ENCODE results near the gene NKX1-2. TPM values are rescaled to one million over a fixed set of nuclear protein-coding genes. Genes with fewer than 3 reads are reported as not detected.
"Not testable (repeated sequence)": the region's sequence is repeated elsewhere in the genome, so short reads cannot be mapped to it uniquely, and the experiment has no call there.

NKX1-2 gene
- total RNA-seq, 3 donors from 2014 or later, result not detected

DNA sequence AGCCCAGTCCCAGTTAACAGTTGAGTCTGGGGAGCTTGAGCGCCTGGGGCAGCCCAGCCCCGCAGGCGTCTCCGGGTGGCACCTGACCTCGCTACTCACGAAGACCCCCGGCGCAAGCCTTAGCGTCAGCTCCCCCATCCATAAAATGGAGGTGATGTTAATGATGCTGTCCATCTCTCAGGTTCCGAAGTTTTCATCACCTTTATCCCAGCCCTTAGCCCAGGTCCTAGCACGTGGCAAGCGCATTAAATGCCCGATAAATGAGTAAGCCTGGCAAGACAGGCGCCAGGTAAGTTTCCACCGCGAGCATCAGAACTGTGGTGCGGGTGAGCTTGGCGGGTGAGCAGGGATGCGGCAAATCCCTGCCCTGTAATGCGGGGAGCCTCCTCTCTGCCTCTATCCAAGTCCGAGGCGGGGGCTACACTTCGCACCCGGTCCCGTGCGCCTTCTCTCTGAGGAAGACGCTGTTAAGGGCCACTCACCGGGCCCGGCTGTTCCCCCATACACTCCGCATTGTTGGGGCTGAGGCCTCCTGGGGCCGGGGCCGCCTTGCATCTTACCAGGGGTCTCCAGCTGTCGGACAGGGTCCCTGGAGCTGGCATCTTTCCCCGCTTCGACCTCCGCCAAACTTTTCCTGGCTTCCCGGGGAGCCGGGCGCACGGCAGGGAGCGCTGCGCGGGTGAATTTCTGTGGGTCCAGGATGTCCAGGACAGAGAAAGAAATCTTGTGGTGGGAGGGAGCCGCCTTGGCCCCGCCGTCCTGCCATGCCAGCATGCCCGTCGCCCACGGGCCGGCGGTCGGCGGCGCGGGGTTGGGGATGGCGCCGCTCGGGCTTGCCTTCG, 444 bp downstream of the NKX1-2 start:
- Mint-ChIP-seq H3K36me3 (ENCODE audit: insufficient read depth) (no peaks in the 10 kb centered on the region), H3K27me3 (ENCODE audit: low read depth) (peaks cover 82% of the 10 kb centered on the region), H3K4me1 (ENCODE audit: low read depth) (peaks cover 24% of the 10 kb centered on the region), H3K4me3 (peak overlapping the region; percentile 29), H3K9me3 (no peaks in the 10 kb centered on the region)
- DNase-seq, result no peak
- peak; percentile 12 to 16 for ATAC-seq

DNA sequence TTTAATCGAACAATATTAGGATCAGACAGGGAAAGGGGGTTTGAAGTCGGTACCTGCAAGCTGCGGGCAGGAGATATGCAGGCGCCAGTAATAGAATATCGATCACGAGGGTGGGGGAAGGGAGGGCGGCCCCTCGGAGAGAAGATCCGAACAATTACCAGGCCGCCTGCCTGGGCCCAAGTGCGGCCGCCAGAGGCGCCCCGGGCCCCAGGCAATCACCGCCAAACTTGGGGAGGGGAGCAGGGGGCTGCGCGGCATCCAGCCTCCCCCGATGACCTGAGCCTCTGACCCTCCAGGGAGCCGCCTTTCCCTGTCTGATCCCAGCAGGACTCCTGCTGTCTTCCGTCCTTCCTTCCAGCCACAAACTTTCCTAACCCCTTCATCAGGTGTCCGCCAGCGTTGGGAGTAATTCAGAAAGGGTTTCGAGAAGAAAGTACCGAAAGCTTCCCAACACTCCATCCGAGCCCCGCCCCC, 1.1 kb downstream of the NKX1-2 start:
- no peak for DNase-seq
- H3K27me3 Mint-ChIP-seq (ENCODE audit: low read depth), result peaks cover 78% of the 10 kb centered on the region
- no peak for ATAC-seq
- no peaks in the 10 kb centered on the region for H3K9me3 Mint-ChIP-seq
- H3K4me3 Mint-ChIP-seq, result peak overlapping the region; percentile 29
- H3K4me1 Mint-ChIP-seq (ENCODE audit: low read depth), result peaks cover 24% of the 10 kb centered on the region
- H3K36me3 Mint-ChIP-seq (ENCODE audit: insufficient read depth), result no peaks in the 10 kb centered on the region

DNA sequence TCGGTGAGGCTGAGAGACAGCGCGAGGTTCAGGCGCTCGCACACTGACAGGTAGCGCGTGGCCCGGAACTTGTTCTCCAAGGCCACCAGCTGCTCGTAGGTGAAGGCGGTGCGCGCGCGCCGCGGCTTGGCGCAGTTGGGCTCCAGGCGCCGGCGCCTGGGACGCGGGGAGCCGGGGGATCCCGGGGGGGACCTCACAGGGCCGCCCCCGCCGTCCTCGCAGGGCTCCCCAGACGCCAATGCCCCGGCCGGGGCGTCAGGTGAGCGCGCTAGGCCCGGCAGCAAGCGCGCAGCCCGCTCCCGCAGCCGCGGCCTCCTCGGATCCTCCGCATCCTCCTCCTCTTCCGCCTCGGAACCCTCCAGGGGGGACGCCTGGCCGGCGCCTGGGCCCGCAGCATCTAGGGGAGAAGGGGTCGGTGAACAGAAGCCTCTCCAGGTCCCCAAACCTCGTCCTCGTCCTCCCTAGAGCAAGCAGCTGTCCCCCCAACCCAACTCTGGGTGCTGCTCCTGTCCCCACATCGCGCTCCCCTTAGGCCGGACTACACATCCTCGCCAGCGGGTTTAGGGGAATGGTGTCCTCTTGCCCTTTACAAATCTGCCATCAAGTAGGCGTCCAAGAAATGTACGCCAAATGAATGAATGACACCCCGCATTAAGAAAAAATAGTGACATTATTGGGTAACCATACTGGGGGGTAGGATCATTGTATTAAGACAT, 1.9 kb downstream of the NKX1-2 start:
- DNase-seq (no peak), ATAC-seq (peak in 1 of 2 donors; percentile 44)
- Mint-ChIP-seq H3K4me1 (ENCODE audit: low read depth) (peaks cover 24% of the 10 kb centered on the region), H3K36me3 (ENCODE audit: insufficient read depth) (no peaks in the 10 kb centered on the region), H3K27me3 (ENCODE audit: low read depth) (peaks cover 76% of the 10 kb centered on the region), H3K4me3 (peak overlapping the region; percentile 52), H3K9me3 (no peaks in the 10 kb centered on the region)

DNA sequence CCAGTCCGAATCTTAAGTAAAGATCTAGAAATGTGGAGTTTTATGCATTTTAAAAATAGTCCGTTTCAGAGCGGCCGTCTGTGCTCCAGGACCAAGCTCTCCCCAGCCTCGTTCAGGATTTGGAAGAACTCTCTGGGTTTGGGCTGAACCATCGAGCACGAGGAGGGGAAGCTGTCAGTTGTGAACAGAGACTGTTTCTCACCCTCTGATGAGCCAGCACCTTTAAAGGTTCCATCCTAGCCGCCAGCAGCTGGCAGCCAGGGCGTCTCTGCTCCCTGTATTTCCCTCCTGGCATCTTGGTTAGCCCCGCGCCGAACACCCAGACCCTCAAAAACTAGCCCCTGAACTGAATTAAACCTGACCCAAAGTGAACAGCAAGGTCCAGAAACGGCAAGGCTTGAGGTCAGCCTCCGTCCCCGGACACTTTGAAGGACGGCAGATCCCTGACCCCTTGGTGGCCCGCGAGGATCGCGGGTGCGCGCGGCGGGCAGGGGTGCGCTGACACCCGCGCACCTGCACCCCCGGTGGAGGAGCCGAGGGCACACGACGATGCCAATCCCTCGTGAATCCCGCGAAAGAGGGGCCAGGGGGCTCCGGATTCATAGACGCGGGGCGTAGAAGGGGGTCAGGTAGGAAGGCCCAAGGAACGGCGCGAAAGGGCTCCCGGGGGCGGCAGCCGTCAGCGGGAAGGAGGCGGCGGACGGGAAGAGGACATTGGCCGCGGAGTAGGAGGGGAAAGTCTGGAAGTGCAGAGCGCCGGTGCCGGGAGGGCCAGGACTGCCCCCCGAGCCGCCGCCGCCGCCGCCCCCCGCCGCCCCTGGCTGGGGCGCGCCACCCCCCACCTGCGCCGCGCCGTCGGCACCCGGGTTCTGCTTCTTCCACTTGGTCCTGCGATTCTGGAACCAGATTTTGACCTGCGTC, 2.7 kb downstream of the NKX1-2 start:
- Mint-ChIP-seq H3K27me3 (ENCODE audit: low read depth) (peaks cover 68% of the 10 kb centered on the region), H3K9me3 (no peaks in the 10 kb centered on the region), H3K4me1 (ENCODE audit: low read depth) (peaks cover 24% of the 10 kb centered on the region), H3K36me3 (ENCODE audit: insufficient read depth) (no peaks in the 10 kb centered on the region), H3K4me3 (no peak overlapping the region)
- ATAC-seq (no peak), DNase-seq (no peak)

DNA sequence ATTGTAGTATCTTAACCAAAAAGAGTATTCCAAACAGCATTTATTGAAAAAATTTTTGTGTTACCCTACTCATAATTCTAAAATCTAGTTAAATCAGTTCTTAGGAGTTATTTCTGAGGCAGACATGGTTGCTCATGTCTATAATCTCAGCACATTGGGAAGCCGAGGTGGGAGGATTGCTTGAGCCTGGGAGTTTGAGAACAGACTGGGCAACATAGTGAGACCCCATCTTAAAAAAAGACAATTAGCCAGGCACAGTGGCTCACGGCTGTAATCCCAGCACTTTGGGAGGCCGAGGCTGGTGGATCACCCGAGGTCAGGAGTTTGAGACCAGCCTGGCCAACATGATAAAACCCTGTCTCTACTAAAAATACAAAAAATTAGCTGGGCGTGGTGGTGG, 8.1 kb downstream of the NKX1-2 start:
- ATAC-seq; DNase-seq; H3K9me3 Mint-ChIP-seq; H3K4me1 Mint-ChIP-seq (ENCODE audit: low read depth); H3K36me3 Mint-ChIP-seq (ENCODE audit: insufficient read depth); H3K4me3 Mint-ChIP-seq: not testable (repeated sequence)
- peaks cover 34% of the 10 kb centered on the region for H3K27me3 Mint-ChIP-seq (ENCODE audit: low read depth)

DNA sequence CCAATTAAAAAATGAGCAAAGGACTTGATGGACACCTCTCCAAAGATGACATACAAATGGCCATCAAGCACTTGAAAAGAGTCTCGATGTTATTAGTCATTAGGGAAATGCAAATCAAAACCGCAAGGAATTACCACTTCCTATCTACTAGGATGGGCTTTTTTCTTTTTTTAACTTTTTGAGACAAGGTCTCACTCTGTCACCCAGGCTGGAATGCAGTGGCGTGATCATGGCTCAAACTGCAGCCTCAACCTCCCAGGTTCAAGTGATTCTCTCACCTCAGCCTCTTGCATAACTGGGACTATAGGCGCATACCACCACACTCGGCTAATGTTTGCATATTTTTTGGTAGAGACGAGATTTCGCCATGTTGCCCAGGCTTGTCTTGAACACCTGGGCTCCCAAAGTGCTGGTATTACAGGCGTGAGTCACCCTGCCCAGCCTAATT, 13.6 kb downstream of the NKX1-2 start:
- Mint-ChIP-seq H3K36me3 (ENCODE audit: insufficient read depth) (no peaks in the 10 kb centered on the region), H3K4me3 (no peak overlapping the region), H3K4me1 (ENCODE audit: low read depth) (no peaks in the 10 kb centered on the region), H3K9me3 (no peaks in the 10 kb centered on the region), H3K27me3 (ENCODE audit: low read depth) (peaks cover 7% of the 10 kb centered on the region)
- ATAC-seq, result no peak
- no peak for DNase-seq

DNA sequence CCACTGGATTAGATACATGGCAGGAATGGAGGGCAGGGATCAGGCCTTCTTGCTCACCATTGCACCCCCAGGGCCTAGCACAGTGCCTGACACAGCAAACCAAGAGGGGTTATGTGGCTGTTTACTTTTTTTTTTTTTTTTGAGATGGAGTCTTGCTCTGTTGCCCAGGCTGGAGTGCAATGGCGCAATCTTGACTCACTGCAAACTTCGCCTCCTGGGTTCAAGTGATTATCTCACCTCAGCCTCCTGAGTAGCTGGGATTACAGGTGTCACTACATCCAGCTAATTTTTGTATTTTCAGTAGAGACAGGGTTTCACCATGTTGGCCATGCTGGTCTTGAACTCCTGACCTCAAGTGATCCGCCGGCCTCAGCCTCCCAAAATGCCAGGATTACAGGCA, 14.2 kb downstream of the NKX1-2 start:
- not testable (repeated sequence) for H3K4me3 Mint-ChIP-seq; H3K27me3 Mint-ChIP-seq (ENCODE audit: low read depth); DNase-seq; H3K4me1 Mint-ChIP-seq (ENCODE audit: low read depth); ATAC-seq; H3K9me3 Mint-ChIP-seq; H3K36me3 Mint-ChIP-seq (ENCODE audit: insufficient read depth)

DNA sequence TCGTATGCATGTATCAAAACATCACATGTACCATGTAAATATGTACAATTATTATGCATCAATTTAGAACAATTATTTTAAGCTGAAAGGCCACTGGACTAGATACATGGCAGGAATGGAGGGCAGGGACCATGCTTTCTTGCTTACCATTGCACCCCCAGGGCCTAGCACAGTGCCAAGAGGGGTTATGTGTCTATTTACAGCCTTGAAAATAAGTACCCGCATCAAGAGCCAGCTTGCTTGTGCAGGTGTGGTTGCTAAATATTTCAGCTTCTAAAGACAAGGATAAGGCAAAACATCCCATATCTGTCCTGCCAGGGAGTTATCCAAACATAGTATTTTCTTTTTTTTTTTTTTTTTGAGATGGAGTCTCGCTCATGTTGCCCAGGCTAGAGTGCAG, 16.4 kb downstream of the NKX1-2 start:
- no peaks in the 10 kb centered on the region for H3K9me3 Mint-ChIP-seq
- H3K36me3 Mint-ChIP-seq (ENCODE audit: insufficient read depth), result no peaks in the 10 kb centered on the region
- H3K27me3 Mint-ChIP-seq (ENCODE audit: low read depth), result peaks cover 15% of the 10 kb centered on the region
- H3K4me1 Mint-ChIP-seq (ENCODE audit: low read depth), result no peaks in the 10 kb centered on the region
- DNase-seq (no peak), ATAC-seq (no peak)
- H3K4me3 Mint-ChIP-seq, result no peak overlapping the region

DNA sequence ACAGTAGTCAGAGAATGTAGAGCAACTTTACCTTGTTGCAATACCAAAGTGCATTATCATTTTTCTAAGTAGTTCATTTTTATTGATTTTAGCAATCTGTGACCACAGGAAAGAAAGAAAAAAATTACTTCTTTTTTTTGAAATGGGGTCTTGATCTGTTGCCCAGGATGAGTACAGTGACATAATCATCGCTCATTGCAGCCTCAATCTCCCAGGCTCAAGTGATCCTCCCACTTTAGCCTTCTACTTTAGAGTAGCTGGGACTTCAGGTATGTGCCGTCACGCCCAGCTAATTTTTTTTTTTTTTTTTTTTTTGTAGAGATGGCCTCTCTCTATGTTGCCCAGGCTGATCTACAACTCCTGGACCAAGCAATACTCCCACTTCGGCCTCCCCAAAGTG, 19.8 kb downstream of the NKX1-2 start:
- Mint-ChIP-seq H3K9me3 (no peaks in the 10 kb centered on the region), H3K4me1 (ENCODE audit: low read depth) (no peaks in the 10 kb centered on the region), H3K27me3 (ENCODE audit: low read depth) (peaks cover 13% of the 10 kb centered on the region), H3K36me3 (ENCODE audit: insufficient read depth) (no peaks in the 10 kb centered on the region), H3K4me3 (no peak overlapping the region)
- ATAC-seq, result no peak
- no peak for DNase-seq

DNA sequence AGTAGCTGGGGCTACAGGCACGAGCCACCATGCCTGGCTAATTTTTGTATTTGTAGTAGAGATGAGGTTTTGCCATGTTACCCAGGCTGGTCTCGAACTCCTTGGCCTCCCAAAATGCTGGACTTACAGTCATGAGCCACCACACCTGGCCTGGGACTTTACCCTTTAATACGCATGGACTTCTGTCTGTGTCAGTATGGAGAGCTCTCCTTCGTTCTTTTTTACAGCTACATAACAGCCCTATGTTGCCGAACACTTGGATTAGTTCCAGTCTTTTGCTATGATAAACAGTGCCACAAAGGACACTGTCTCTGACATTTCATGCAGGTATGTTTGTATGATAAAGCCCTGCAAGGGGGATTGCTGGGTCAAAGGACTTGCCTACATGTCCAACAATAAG, 20.3 kb downstream of the NKX1-2 start:
- H3K4me1 Mint-ChIP-seq (ENCODE audit: low read depth), result no peaks in the 10 kb centered on the region
- no peak for ATAC-seq
- H3K4me3 Mint-ChIP-seq, result no peak overlapping the region
- H3K9me3 Mint-ChIP-seq, result no peaks in the 10 kb centered on the region
- no peaks in the 10 kb centered on the region for H3K36me3 Mint-ChIP-seq (ENCODE audit: insufficient read depth)
- no peak for DNase-seq
- H3K27me3 Mint-ChIP-seq (ENCODE audit: low read depth), result peaks cover 13% of the 10 kb centered on the region

DNA sequence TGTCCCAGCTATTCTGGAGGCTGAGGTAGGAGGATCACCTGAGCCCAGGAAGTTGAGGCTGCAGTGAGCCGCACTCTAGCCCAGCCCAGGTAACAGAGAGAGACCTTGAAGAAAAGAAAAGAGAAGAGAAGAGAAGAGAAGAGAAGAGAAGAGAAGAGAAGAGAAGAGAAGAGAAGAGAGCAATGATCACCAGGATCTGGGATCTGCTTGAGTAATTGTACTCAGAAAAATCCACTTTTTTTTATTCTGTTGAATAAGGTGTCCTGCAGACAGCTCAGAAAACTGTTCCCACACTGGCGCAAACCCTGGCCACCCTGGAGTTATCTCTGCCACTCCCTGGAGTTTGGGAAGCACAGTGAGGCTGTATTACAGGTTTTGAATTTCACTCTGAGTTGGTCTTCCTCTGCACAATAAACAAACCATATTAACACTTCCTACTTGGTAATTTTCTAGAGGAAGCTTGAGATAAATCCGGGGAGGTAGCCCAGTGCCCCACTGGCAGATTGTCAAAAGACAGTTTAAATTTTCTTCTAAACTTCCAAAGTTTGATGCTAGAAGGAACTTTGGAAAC, 21.5 kb downstream of the NKX1-2 start:
- peaks cover 16% of the 10 kb centered on the region for H3K27me3 Mint-ChIP-seq (ENCODE audit: low read depth)
- ATAC-seq, result no peak
- no peaks in the 10 kb centered on the region for H3K9me3 Mint-ChIP-seq
- H3K4me3 Mint-ChIP-seq, result no peak overlapping the region
- no peak for DNase-seq
- H3K4me1 Mint-ChIP-seq (ENCODE audit: low read depth), result no peaks in the 10 kb centered on the region
- H3K36me3 Mint-ChIP-seq (ENCODE audit: insufficient read depth), result no peaks in the 10 kb centered on the region

DNA sequence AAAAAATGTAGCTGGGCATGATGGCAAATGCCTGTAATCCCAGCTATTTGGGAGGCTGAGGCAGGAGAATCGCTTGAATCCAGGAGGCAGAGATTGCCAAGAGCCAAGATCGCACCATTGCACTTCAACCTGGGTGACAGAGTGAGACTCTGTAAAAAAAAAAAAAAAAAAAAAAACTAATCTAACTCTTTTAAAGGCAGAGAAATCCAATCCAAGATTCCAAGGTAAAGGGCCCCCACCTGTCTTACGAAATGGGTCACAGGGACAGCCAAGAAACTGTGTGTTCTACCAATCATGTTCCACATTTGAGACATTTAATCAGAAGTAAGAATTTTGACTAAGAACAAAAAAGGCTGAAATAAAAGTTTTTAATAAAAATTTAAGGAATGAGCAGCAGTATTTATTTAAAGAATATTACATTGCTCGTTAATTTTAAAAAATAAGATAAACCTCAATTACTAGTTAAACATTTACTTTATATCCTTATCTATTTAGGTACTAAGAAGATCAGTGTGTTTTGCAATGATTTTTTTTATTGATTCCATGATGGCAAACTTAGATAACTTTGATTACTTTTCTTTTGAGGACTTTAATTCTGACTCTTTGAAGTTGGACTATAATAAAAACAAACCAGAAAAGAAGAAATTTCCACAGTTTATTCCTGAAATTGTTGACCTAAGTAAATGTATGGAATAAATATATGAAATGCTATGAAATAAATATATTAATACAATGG, 24.4 kb downstream of the NKX1-2 start:
- no peak for ATAC-seq
- Mint-ChIP-seq H3K4me1 (ENCODE audit: low read depth) (no peaks in the 10 kb centered on the region), H3K4me3 (no peak overlapping the region), H3K27me3 (ENCODE audit: low read depth) (peaks cover 21% of the 10 kb centered on the region), H3K9me3 (no peaks in the 10 kb centered on the region), H3K36me3 (ENCODE audit: insufficient read depth) (no peaks in the 10 kb centered on the region)
- no peak for DNase-seq

DNA sequence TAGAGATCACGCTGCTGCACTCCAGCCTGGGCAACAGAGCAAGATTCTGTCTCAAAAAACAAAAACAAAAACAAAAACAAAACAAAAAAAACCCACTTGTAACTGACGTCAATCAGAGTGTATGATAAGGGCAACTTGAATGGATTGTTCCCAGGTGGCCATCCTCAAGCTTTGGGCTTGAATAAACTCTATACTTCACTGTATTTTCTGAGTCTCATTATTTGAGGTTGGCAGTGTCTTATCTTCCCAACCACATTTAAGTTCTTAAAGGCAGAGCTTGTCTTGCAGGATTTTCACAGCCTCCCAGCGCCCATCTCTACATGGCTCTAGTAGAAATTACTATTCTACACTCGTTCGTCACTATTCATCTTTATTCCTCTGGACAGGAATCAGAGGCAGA, 26.0 kb downstream of the NKX1-2 start:
- H3K9me3 Mint-ChIP-seq, result no peaks in the 10 kb centered on the region
- H3K27me3 Mint-ChIP-seq (ENCODE audit: low read depth), result peaks cover 15% of the 10 kb centered on the region
- DNase-seq, result no peak
- no peaks in the 10 kb centered on the region for H3K36me3 Mint-ChIP-seq (ENCODE audit: insufficient read depth)
- ATAC-seq, result no peak
- no peak overlapping the region for H3K4me3 Mint-ChIP-seq
- H3K4me1 Mint-ChIP-seq (ENCODE audit: low read depth), result peaks cover 3% of the 10 kb centered on the region

All from activated T-cell treated with anti-CD3 and anti-CD28 coated beads, Interleukin-2, amount 50 U/mL, for 4 hours (primary cell).